LNCaP clone FGC (cell line): ENCODE data around the gene KRT39.

Experiments used
- DNase-seq: peaks from one replicate; pipeline ENCODE4 v3.0.0-alpha.2; 2011; ENCODE audit warnings: low read depth
- H3K4me3 ChIP-seq: 2 replicates; pipeline ENCODE4 v1.5.1; 2011; ENCODE audit warnings: mild to moderate bottlenecking, low read depth, low read length, control low read depth
- TF ChIP-seq, protein P1 (sequence below): IDR thresholded peaks from 2 replicates; pipeline ENCODE4 v1.5.1; 2012; ENCODE audit warnings: mild to moderate bottlenecking; ENCODE audit not compliant: control insufficient read depth, insufficient read depth; ENCODE audit errors: extremely low read depth

Gene KRT39

DNA sequence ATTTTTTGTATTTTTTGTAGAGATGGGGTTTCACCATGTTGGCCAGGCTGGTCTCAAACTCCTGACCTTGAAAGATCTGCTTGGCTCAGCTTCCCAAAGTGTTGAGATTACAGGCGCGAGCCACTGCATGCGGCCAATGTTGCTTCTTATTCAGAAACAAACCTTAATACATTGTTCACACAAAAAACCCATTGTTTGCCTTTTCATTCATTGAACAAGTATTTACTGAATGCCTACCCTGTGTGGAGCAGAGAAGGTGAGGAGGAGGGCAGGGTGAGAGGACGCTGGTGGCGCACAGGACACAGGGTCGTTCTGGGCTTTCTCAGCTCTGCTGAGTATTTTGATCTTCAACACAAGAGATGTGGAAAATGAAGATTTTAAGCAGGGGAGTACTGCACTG lies 21.3 kb downstream of the KRT39 start:
- H3K4me3 ChIP-seq = no peak overlapping the region
- no peak for DNase-seq
- TF ChIP-seq, protein P1, sequence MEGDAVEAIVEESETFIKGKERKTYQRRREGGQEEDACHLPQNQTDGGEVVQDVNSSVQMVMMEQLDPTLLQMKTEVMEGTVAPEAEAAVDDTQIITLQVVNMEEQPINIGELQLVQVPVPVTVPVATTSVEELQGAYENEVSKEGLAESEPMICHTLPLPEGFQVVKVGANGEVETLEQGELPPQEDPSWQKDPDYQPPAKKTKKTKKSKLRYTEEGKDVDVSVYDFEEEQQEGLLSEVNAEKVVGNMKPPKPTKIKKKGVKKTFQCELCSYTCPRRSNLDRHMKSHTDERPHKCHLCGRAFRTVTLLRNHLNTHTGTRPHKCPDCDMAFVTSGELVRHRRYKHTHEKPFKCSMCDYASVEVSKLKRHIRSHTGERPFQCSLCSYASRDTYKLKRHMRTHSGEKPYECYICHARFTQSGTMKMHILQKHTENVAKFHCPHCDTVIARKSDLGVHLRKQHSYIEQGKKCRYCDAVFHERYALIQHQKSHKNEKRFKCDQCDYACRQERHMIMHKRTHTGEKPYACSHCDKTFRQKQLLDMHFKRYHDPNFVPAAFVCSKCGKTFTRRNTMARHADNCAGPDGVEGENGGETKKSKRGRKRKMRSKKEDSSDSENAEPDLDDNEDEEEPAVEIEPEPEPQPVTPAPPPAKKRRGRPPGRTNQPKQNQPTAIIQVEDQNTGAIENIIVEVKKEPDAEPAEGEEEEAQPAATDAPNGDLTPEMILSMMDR = no peak

DNA sequence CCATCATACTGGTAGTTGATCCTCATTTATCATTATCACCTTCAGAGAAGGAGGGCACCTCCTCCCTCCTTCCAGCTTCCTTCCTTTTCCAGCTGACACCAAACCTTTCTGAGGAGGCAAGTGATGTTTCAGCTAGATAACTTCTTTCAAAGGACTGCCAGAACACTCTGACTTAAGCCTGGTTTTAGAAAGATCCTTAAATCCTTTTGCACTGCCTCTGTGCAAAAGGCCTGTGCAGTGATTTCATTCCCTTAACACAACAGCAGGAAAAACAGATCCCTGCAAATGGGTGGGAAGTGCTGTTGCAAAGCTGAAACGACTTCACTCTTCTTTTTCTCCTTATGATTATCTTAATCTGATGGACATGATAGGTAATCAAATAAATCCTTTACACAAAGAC lies 22.2 kb downstream of the KRT39 start:
- H3K4me3 ChIP-seq = no peak overlapping the region
- TF ChIP-seq, protein P1 = no peak
- DNase-seq = no peak

DNA sequence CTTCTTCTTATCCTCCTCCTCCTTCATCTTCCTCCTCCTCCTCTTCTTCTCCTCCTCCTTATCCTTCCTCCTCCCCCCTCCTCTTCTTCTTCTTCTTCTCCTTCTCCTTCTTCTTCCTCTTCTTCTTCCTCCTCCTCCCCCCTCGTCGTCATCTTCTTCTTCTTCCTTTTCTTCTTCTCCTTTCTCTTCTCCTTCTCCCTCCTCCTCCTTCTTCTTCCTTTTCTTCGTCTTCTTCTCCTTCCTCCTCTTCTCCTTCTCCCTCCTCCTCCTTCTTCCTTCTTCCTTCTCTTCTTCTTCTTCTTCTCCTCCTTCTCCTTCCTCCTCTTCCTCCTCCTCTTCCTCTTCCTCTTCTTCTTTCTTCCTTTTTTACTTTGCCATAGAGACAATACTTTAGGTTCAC lies 24.2 kb downstream of the KRT39 start:
- DNase-seq = no peak
- TF ChIP-seq, protein P1 = no peak
- no peak overlapping the region for H3K4me3 ChIP-seq

DNA sequence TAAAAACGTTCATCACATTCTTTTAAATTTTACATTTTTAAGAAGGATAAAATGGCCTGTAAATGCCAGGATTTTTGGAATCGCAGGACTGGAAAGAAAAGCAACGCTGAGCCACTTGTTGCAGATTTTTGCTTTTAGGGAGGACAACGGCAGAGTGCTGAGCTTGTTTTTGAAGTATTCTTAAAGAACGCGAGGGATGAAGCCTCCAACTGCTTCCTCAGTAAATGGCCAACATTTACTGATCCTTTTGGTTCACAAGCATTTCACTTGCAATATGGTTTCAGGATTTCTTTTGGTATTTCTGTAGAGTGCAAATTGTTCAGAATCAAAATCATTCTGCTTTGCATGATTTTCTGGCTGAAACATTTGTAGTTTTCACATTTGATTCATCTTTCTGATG lies 26.5 kb downstream of the KRT39 start:
- DNase-seq = no peak
- TF ChIP-seq, protein P1 = no peak
- H3K4me3 ChIP-seq = no peak overlapping the region

DNA sequence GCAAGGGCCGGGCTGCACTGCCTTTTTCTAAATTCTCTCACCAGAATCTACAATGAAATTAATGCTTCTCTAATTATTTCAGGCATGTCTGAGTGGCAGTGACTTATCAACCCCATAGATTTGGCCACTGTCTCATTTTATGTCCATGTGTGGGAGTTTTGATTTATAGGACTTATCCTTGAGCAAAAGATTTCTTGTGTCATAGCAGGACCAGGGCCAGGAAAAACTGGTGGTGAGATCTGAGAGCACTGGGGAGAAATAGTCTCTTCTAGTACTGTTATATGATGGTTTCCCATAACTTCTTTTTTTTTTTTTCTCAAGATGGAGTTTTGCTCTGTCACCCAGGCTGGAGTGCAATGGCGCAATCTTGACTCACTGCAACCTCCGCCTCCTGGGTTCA lies 27.8 kb downstream of the KRT39 start:
- no peak for DNase-seq
- TF ChIP-seq, protein P1 = no peak
- no peak overlapping the region for H3K4me3 ChIP-seq

DNA sequence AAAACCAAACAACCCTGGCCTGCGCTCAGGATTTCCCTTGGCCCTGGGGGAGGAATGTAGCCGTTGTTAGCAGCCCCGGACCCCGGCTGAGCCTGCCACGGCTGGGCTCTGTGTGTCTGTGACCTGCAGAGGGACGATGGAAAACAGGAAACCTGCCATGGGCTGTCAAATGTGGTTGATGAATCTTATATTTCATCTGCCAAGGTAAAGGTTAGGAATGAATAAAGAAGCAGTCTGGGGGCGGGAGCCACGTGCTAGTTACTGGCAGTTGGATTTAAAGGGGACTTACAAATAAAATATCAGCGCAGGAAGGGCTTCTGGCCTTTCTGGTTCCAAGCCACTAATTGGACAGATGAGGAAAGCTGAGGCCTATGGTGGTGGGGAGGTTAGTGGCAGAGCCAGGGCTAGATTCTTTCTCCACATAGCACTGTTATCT lies 29.3 kb downstream of the KRT39 start, which contains the start of gene KRT23:
Gene KRT23, minus strand, starts transcription at position 263 of the 436 bp plus-strand sequence. CDS start 1,043 bp downstream, outside the sequence.
- no peak for DNase-seq
- TF ChIP-seq, protein P1 = no peak
- no peak within 1 kb of the TSS for H3K4me3 ChIP-seq

DNA sequence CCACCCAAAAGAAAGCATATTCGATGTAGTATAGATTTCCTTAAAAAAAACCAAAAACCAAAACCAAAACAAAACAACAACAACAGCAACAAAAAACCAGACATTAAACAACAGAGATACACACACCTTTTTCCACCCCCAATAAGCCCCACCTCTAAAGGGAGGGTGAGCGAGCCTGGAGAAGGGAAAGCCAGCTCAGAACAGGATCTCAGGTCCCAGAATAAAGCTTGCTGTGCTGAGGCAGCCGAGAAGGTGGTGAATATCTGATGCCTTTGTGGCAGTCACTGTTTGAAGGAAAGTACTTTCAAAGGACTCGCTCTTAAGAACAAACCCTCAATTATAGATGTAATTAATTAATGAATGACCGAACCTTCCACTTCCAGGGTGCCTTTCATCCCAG lies 29.8 kb downstream of the KRT39 start:
- H3K4me3 ChIP-seq = no peak overlapping the region
- TF ChIP-seq, protein P1 = no peak
- no peak for DNase-seq
